ENCODE results near the gene FBXO5.

Gene FBXO5

DNA sequence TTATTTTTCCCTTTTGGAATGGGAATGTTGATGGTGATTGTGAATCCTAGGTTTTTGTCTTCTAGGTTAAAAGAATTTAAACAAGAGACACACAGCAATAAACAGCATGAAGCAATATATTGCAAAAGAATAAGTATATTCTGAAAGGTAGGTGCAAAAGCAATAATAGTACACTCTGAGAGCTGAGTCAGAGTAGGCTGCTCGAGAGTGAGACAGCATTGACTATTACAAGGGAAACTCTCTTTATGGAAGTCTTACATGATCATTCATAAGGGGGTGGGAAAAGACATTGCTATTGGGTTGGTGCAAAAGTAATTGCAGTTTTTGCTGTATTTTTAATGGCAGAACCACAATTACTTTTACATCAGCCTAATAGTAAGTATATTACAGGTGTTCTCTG, 25.0 kb downstream of the FBXO5 start:
- FAIRE-seq, result no peak
- no peak for DNase-seq (ENCODE audit: insufficient read length, low spot score)

DNA sequence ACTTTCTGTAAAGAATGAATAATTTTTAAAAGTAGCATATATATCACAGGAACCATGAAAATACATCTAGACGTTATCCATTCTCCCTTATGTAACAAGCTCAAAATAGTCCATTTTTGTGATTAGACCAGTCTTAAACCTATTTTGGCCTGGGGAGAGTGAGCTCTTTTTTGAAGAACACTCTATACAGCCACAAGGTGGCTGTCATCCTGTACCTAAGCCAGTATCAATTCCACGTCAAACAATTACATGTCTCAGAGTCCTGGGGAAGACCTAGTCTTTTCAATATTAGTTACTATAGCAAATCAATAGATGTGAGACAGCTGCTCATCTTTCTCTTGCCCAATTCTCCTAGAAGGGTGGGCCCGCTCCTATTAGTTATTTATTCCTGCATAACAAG, 28.4 kb downstream of the FBXO5 start:
- FAIRE-seq, result no peak
- no peak for DNase-seq (ENCODE audit: insufficient read length, low spot score)

DNA sequence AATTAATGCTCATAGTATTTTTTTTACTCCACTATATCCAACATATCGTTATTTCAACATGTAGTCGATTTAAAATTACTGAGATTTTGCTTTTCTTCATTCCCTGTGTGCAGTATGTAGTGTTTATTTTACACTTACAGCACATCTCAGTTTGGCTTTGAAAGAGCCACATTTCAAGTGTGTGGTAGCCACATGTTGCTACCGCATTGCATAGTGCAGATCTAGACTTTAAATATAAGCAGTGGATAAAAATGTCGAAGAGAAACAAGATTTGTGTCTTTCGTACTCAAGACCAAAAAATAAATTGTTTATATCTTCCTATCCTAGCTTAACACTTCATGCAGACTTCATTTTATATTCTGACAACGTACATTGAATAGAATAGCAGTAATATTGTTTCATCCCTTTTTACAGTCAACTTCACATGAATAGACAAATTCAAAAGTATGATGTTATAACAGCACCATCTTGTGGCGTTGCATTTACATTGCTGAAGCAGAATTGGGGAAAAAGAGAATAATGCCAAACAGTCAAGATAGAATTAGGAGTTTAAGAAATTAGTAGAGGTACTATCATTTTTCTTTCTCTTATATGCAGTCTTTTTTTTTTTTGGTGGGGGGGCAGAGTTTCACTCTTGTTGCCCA, 29.9 kb downstream of the FBXO5 start:
- DNase-seq (ENCODE audit: insufficient read length, low spot score) (no peak), FAIRE-seq (no peak)

DNA sequence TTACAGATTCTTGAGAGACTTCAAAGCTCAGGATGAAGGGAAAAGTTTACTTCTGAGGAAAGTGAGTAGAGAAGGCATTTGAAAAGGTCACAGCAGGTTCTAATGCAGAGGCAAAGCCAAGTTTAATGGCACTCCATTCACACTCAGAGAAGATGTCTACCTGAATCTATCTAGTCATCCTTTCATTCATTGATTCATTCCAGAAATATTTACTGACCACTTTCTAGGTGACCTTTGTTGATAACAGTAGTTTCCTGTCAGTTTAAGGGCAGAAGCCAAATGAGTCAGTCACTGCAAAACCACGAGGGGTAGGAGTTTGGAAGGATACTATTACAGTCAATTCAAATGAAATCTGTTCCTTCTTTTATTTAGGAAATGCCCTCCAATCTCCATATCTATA, 30.8 kb downstream of the FBXO5 start:
- DNase-seq (ENCODE audit: insufficient read length, low spot score) (no peak), FAIRE-seq (no peak)

DNA sequence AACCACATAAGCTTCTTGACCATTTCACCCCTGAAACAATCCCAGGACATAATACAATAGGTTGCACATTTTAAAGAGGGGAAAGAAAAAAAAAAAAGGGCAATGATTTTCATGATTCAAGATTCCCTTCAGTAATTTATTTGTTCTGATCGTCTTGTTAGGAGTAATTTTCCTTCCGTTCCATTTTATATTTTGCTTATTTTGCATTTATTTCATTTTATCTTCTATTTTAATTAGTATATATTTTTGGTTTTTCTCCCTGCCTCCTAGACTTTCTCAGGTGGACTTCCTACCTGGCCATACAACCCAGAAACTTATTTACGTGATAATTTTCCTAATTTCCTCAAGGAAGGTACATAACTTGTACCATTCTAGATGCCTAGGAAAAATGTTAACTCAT, 32.6 kb downstream of the FBXO5 start:
- no peak for FAIRE-seq

DNA sequence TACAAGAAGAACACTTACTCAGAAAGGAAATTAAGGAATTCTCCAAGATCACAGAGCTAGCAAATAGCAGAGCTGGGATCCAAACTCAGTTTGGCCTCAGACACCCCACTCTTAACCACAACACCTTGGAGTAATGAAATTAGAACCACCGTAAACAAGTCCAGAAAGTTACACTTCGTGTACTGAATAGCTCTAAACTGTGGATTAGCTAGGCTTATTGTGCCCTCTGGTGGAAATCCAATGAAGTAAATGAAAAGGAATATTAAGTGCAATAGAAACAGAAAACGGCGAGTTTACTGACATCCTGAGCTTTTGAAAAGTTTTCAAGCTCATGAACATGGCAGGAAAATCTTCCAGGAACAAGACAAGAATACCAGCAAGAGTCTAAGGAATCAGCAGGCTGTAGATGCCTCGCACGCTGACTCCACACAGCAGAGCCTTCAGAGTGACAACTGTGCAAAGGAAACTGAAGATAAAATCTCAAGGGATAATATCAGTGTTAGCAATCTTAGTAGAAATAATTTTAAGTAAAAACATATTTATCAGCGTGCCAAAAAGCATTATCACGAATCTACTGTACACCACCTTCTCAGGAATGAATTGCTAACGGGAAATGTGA, 34.6 kb downstream of the FBXO5 start:
- DNase-seq (ENCODE audit: insufficient read length, low spot score) (peak; percentile 18), FAIRE-seq (peak; percentile 95)

More for the DNA sequence above, 32.6 kb downstream of the FBXO5 start:
- DNase-seq (ENCODE audit: insufficient read length, low spot score), result no peak

DNA sequence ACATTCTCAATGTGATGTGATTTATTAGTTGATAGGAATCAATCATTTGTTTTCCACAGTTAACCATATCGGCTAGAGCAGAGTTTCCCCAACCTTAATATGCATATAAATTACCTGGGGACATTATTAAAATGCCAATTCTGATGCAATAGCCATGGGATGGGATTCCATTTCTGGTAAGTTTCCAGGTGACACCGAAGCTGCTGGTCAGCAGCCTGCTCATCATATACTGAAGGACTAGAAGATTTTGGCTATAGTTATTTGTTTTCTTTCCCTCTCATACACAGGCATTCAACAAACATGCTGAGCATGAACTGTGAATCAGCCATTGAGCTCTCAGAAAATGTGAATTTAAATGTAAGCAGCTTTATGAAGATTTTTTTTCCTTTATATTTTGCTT, 35.8 kb downstream of the FBXO5 start:
- DNase-seq (ENCODE audit: insufficient read length, low spot score) (no peak), FAIRE-seq (no peak)

DNA sequence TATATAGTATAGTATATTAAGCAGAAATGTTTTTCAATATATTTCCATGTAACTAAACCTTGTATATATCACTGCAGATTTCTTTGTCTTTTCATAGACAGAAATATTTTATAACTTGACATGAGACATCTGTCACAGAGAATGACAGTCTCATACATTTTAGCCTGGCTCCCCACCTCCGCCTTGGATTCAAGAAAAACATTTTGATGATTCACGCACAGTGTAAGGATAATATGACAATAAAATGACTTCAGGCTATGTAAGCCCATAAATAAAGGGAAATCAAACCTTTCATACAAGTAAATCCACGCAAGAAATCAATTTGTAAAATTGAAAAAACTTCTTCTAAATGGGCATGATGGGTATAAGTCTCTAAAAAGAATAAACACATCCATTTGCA, 36.4 kb downstream of the FBXO5 start:
- FAIRE-seq (no peak), DNase-seq (ENCODE audit: insufficient read length, low spot score) (no peak)

DNA sequence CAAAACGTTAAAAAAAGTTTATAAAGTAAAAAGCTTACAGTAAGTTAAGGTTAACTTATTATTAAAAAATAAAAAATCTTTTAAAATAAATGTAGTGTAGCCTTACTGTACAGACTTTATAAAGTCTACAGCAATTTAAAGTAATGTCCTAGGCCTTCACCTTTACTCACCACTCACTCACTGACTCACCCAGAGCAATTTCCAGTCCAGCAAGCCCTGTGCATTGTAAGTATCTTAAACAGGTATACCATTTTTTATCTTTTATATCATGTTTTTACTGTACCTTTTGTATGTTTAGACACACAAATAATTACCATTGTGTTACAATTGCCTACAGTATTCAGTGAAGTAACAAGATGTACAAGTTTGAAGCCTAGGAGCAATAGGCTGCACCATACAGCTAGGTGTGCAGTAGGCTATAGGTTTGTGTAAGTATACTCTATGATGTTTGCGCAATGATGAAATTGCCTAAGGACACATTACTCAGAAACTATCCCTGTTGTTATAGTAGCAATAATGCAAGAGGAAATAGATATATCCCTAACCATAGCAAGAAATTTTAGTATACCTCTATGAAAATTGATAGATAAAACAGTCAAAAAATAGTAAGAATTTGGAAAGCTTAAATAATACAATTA, 39.5 kb downstream of the FBXO5 start:
- DNase-seq (ENCODE audit: insufficient read length, low spot score) (no peak), FAIRE-seq (no peak)

DNA sequence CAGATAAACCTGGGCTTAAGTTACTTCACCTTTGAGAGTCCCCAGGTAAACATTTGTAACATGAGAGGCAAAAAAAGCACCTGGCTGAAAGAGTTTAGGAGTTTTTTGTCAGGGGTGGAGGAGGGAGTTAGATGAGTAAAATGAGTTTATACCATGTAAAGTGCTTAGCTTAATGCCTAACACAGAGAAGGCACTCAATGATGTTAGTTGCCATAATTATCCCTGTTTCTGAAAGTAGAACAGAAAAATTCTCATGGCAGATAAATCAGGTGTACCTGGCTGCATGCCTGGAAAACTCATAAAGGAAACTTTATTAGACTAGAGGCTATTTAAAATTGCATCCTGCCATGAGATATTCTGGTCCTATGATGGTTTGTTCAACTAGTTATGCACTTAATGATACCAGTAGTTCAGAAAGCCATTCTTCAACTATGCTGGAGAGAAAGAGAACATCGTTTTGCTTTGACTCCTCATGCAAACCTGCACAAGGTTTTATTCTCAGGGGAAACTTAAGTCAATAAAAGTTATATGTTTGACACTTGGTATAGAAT, 40.4 kb downstream of the FBXO5 start:
- no peak for DNase-seq (ENCODE audit: insufficient read length, low spot score)
- no peak for FAIRE-seq

DNA sequence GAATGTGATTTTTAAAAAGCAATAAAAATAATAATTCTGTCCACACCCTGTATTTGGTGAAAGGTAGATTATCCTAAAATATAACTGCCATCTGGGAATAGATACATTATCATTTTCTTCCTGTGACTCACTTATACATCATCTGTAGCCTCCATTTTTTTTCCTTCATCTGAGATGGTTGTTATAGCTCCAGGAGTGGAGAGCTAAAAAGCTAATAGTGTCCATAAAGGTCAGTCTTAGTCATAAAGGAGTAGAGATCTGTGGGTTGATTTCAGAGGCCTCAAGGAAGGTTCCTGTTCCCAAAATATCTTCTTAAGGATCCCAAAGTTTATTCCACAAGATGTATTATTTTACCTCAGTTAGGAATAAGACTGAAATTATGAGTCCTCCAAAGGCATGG, 41.1 kb downstream of the FBXO5 start:
- FAIRE-seq, result no peak

DNA sequence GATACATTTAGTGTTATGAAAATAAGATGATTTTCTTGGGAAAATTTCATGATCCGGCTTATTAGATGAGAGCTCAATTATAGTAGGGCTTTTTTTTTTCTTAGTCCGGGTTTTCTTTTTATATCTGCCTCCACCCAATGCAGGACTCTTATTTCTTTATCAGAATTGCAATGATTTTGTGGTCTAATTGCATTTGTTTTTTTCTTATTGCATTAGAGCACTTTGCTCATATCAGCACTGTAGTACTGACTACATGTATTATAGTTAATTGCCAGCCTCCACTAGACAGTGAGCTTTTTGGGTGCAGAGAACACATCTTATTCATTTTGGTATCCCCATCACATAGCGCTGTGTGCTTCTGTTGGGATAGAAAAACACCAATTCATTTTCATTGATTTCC, 50.0 kb downstream of the FBXO5 start:
- DNase-seq (ENCODE audit: insufficient read length, low spot score) (no peak), FAIRE-seq (no peak)

More for the DNA sequence above, 41.1 kb downstream of the FBXO5 start:
- DNase-seq (ENCODE audit: insufficient read length, low spot score), result no peak

DNA sequence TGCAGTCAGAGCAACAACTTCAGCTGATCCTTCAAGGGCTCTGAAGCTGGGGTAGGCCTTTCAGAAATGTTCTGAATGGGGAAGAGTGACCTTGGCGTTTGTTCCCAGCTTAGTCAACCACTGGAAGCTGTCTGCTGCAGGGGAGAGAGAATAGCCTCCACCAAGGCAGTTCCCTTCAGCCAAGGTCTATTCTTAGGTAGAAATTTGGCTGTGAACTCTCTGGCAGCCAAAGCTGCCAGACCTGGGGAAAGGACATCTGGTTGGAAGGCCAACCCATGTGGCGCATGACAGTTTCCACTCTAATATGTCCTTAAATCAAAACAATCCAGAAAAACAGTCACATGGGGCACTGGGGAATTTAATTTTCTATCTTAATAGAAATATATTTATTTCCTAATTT, 60.1 kb downstream of the FBXO5 start:
- FAIRE-seq (no peak), DNase-seq (ENCODE audit: insufficient read length, low spot score) (no peak)
